Ascending aorta (tissue), 2 donors: ENCODE results near the gene PLEKHM2. TPM values are rescaled to one million over a fixed set of nuclear protein-coding genes. Genes with fewer than 3 reads are reported as not detected.

Experiments used
- DNase-seq, 2 donors: peaks; one replicate each; pipeline ENCODE4 v3.0.0-alpha.2; 2019; ENCODE audit warnings: low spot score in 2 of 2
- H3K27ac ChIP-seq, 2 donors: fragments of 200-600 bp; sonication (generic); one replicate each; pipeline ENCODE4 v1.5.1; 2016 to 2017; ENCODE audit warnings: mild to moderate bottlenecking in 1 of 2
- H3K27me3 ChIP-seq: fragments of 200-600 bp; sonication (generic); one replicate; pipeline ENCODE4 v1.5.1; 2017
- H3K36me3 ChIP-seq, 2 donors: fragments of 200-600 bp; sonication (generic); one replicate each; pipeline ENCODE4 v1.5.1; 2016
- H3K4me1 ChIP-seq, 2 donors: fragments of 200-600 bp; sonication (generic); one replicate each; pipeline ENCODE4 v1.5.1; 2016 to 2017; ENCODE audit warnings: mild to moderate bottlenecking in 1 of 2
- H3K4me3 ChIP-seq, 2 donors: fragments of 200-600 bp; sonication (generic); one replicate each; pipeline ENCODE4 v1.5.1; 2016 to 2017; ENCODE audit warnings: mild to moderate bottlenecking in 1 of 2
- H3K9me3 ChIP-seq, 2 donors: fragments of 200-600 bp; sonication (generic); one replicate each; pipeline ENCODE4 v1.5.1; 2016
- CTCF ChIP-seq, 3 experiments: fragments of 200-600 bp in 2 of 3; fragments of 450-650 bp in 1 of 3; sonication (generic) in 2 of 3; IDR thresholded peaks; one replicate each; pipeline ENCODE4 v1.5.1; 2016 to 2019; ENCODE audit warnings: antibody characterized with exemption in 3 of 3, mild to moderate bottlenecking in 1 of 3, moderate library complexity in 1 of 3
- intact Hi-C: fragments of 100-400 bp; cut with DNase I; formaldehyde crosslinking; loops from one replicate; pipeline ENCODE4 v1.15.1; 2023
- total RNA-seq: library from RNA; depleted of rRNA; stranded (reverse); fragments of >200 nt; gene quantifications from one replicate; pipeline ENCODE4 v1.1.0, GENCODE V29; 2016

Gene PLEKHM2
- total RNA-seq, result 129 TPM

GRCh38 chr1:15684042-15684461, at the start of gene PLEKHM2:
Gene PLEKHM2, plus strand, starts transcription at chr1:15684320. Its CDS starts 239 bp downstream, at chr1:15684559.
- Histone ChIP-seq H3K9me3 (no peaks in the 10 kb centered on the region), H3K27me3 (no peaks in the 10 kb centered on the region), H3K27ac (peak within 1 kb of the TSS; percentile 97 to 99), H3K36me3 (no peaks in the 10 kb centered on the region), H3K4me1 (peaks cover 0 to 14% of the 10 kb centered on the region in 2 donors), H3K4me3 (peak within 1 kb of the TSS; percentile 94 to 99)
- no peak for DNase-seq
- intact Hi-C loops, result loop anchor here (2.0 to 5.0 kb wide), 3 partner anchors 19 to 67 kb away; partner anchors contain the start of genes DDI2 and SLC25A34
- no peak for TF ChIP-seq CTCF (IDR thresholded peaks at IDR 0.05)

GRCh38 chr1:15636436-15636835, 47.7 kb upstream of the PLEKHM2 start:
- Histone ChIP-seq H3K36me3 (peaks cover 60 to 79% of the 10 kb centered on the region in 2 donors), H3K9me3 (no peaks in the 10 kb centered on the region), H3K4me1 (no peaks in the 10 kb centered on the region), H3K27ac (no peak overlapping the region), H3K4me3 (no peak overlapping the region), H3K27me3 (no peaks in the 10 kb centered on the region)
- DNase-seq, result no peak
- intact Hi-C loops, result no loop called here
- no peak for TF ChIP-seq CTCF (IDR thresholded peaks at IDR 0.05)

GRCh38 chr1:15637826-15638225, 46.3 kb upstream of the PLEKHM2 start:
- H3K27ac ChIP-seq, result no peak overlapping the region
- H3K27me3 ChIP-seq, result no peaks in the 10 kb centered on the region
- peaks cover 55 to 76% of the 10 kb centered on the region in 2 donors for H3K36me3 ChIP-seq
- H3K4me1 ChIP-seq, result no peaks in the 10 kb centered on the region
- no peaks in the 10 kb centered on the region for H3K9me3 ChIP-seq
- no peak for DNase-seq
- no peak for TF ChIP-seq CTCF (IDR thresholded peaks at IDR 0.05)
- H3K4me3 ChIP-seq, result no peak overlapping the region
- intact Hi-C loops, result no loop called here

- H3K27me3 ChIP-seq, result no peaks in the 10 kb centered on the region
- DNase-seq, result no peak
- intact Hi-C loops, result no loop called here
- H3K27ac ChIP-seq, result no peak overlapping the region
- no peaks in the 10 kb centered on the region for H3K4me1 ChIP-seq
- H3K36me3 ChIP-seq, result peaks cover 45 to 68% of the 10 kb centered on the region in 2 donors
- no peak overlapping the region for H3K4me3 ChIP-seq
- no peak for TF ChIP-seq CTCF (IDR thresholded peaks at IDR 0.05)
- no peaks in the 10 kb centered on the region for H3K9me3 ChIP-seq
Observed at GRCh38 chr1:15639262-15639661, 44.9 kb upstream of the PLEKHM2 start.

- Histone ChIP-seq H3K4me1 (no peaks in the 10 kb centered on the region), H3K27ac (no peak overlapping the region), H3K4me3 (no peak overlapping the region), H3K9me3 (no peaks in the 10 kb centered on the region), H3K27me3 (no peaks in the 10 kb centered on the region), H3K36me3 (peaks cover 42 to 62% of the 10 kb centered on the region in 2 donors)
- DNase-seq, result no peak
- TF ChIP-seq CTCF (IDR thresholded peaks at IDR 0.05), result no peak
- intact Hi-C loops, result no loop called here
Observed at GRCh38 chr1:15639931-15640330, 44.2 kb upstream of the PLEKHM2 start.

- no peaks in the 10 kb centered on the region for H3K27me3 ChIP-seq
- intact Hi-C loops, result no loop called here
- no peaks in the 10 kb centered on the region for H3K4me1 ChIP-seq
- H3K27ac ChIP-seq, result no peak overlapping the region
- TF ChIP-seq CTCF (IDR thresholded peaks at IDR 0.05), result no peak
- peaks cover 41 to 62% of the 10 kb centered on the region in 2 donors for H3K36me3 ChIP-seq
- H3K9me3 ChIP-seq, result no peaks in the 10 kb centered on the region
- no peak for DNase-seq
- H3K4me3 ChIP-seq, result no peak overlapping the region
Observed at GRCh38 chr1:15640667-15641066, 43.5 kb upstream of the PLEKHM2 start.
